Smooth muscle cell (in vitro differentiated cells): ENCODE data around the gene VENTX. TPM values are rescaled to one million over a fixed set of nuclear protein-coding genes. Genes with fewer than 3 reads are reported as not detected.

Source experiments
- DNase-seq: peaks from one replicate; lab custom pipeline; 2025; ENCODE audit not compliant: unreplicated experiment; lab: John Stamatoyannopoulos, UW
- H2AFZ ChIP-seq: fragments of 200-600 bp; sonication (generic); 2 replicates; pipeline ENCODE4 v1.6.0; 2016; ENCODE audit warnings: antibody characterized with exemption, low read depth, mild to moderate bottlenecking
- H3F3A ChIP-seq: fragments of 200-600 bp; sonication (generic); 2 replicates; pipeline ENCODE4 v1.6.0; 2017; ENCODE audit warnings: antibody characterized with exemption, low read depth
- H3K27ac ChIP-seq: fragments of 200-600 bp; sonication (generic); 2 replicates; pipeline ENCODE4 v1.5.1; 2016; ENCODE audit warnings: low read depth, mild to moderate bottlenecking
- H3K27me3 ChIP-seq: fragments of 200-600 bp; sonication (generic); 2 replicates; pipeline ENCODE4 v1.6.1; 2016; ENCODE audit warnings: low read depth, mild to moderate bottlenecking
- H3K36me3 ChIP-seq: fragments of 200-600 bp; sonication (generic); 2 replicates; pipeline ENCODE4 v1.5.1; 2016; ENCODE audit warnings: low read depth
- H3K4me1 ChIP-seq: fragments of 200-600 bp; sonication (generic); 2 replicates; pipeline ENCODE4 v1.5.1; 2016; ENCODE audit warnings: low read depth
- H3K4me2 ChIP-seq: fragments of 200-600 bp; sonication (generic); 2 replicates; pipeline ENCODE4 v1.6.0; 2016; ENCODE audit warnings: mild to moderate bottlenecking
- H3K4me3 ChIP-seq: fragments of 200-600 bp; sonication (generic); 2 replicates; pipeline ENCODE4 v1.5.1; 2016; ENCODE audit warnings: mild to moderate bottlenecking
- H3K79me2 ChIP-seq: fragments of 200-600 bp; sonication (generic); 2 replicates; pipeline ENCODE4 v1.6.0; 2016; ENCODE audit warnings: low read depth, mild to moderate bottlenecking
- H3K9ac ChIP-seq: fragments of 200-600 bp; sonication (generic); 2 replicates; pipeline ENCODE4 v1.6.0; 2016; ENCODE audit warnings: low read depth
- H3K9me3 ChIP-seq: fragments of 200-600 bp; sonication (generic); replicated peaks from 2 replicates; pipeline ENCODE4 v1.5.1; 2016; ENCODE audit warnings: low read depth
- H4K20me1 ChIP-seq: fragments of 200-600 bp; sonication (generic); 2 replicates; pipeline ENCODE4 v1.6.0; 2016; ENCODE audit warnings: low read depth
- WGBS: methylation state at CpG from one replicate; pipeline ENCODE4 v1.1.7; 2016; ENCODE audit warnings: low lambda C conversion rate; 5-methylcytosine and 5-hydroxymethylcytosine counted together
- polyA plus RNA-seq: library from polyadenylated mRNA; unstranded; fragments of >200 nt; fragmentation: Nextera tagmentation; extraction: Ambion mirVana; gene quantifications from 2 replicates; pipeline ENCODE4 v1.2.1, GENCODE V29; 2016
- total RNA-seq: library from RNA; depleted of rRNA; stranded (reverse); fragments of >200 nt; gene quantifications from 2 replicates; pipeline ENCODE4 v1.2.3, GENCODE V29; 2014
- TF ChIP-seq, protein P1 (sequence below): fragments of 200-600 bp; sonication (generic); IDR thresholded peaks from 2 replicates; pipeline ENCODE4 v1.5.1; 2017; ENCODE audit warnings: borderline replicate concordance, mild to moderate bottlenecking, antibody characterized with exemption; ENCODE audit not compliant: insufficient read depth, poor library complexity, severe bottlenecking

VENTX gene
- total and polyA plus RNA-seq, 2 experiments from 2014 or later: not detected

DNA sequence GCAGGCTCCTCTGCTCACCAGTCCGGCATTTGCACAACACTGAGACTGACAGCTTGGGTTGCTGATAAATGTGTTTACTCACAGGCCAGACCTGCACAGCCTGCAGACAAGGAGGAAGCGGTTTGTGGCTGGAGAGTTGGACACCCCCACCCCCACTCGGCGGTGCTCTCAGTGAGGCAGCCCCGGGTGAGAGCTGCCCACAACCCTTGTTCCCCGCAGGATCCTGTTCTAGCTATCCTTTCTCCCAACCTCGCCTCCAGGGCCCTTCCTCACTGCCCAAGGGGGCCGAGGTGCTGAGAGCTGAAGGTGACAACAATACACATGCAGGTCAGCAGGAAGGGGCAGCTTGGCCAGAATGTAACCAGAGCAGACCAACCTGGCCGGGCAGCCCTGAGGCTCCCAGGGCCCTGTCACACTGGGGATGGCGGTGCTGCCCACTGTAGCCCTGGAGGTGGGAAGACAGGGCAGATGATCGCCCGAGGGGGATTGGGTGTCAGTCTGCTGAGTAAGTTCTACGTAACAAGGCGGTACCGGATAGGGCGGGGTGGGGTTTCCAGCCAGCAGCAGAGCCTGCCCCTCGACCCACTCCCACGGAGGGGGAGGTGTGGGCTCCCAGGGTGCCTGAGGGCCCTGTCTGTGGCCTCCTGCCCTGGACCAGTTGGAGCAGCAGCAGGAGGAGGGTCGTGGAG lies 41.1 kb downstream of the VENTX start:
- Histone ChIP-seq H3K79me2 (no peaks in the 10 kb centered on the region), H3K27ac (peak overlapping the region; percentile 68), H3K4me3 (no peak overlapping the region), H3K4me2 (peak overlapping the region; percentile 63), H4K20me1 (peaks cover 14% of the 10 kb centered on the region), H3K27me3 (peaks cover 23% of the 10 kb centered on the region), H3K9me3 (no peaks in the 10 kb centered on the region), H3K4me1 (peaks cover 12% of the 10 kb centered on the region), H3F3A (peaks cover 4% of the 10 kb centered on the region), H3K9ac (no peak overlapping the region), H3K36me3 (no peaks in the 10 kb centered on the region), H2AFZ (no peak overlapping the region)
- no peak for DNase-seq
- WGBS: 54% methylated on average over 17 of the region's 19 CpGs
- TF ChIP-seq, protein P1, sequence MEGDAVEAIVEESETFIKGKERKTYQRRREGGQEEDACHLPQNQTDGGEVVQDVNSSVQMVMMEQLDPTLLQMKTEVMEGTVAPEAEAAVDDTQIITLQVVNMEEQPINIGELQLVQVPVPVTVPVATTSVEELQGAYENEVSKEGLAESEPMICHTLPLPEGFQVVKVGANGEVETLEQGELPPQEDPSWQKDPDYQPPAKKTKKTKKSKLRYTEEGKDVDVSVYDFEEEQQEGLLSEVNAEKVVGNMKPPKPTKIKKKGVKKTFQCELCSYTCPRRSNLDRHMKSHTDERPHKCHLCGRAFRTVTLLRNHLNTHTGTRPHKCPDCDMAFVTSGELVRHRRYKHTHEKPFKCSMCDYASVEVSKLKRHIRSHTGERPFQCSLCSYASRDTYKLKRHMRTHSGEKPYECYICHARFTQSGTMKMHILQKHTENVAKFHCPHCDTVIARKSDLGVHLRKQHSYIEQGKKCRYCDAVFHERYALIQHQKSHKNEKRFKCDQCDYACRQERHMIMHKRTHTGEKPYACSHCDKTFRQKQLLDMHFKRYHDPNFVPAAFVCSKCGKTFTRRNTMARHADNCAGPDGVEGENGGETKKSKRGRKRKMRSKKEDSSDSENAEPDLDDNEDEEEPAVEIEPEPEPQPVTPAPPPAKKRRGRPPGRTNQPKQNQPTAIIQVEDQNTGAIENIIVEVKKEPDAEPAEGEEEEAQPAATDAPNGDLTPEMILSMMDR: no peak

- H3F3A ChIP-seq: peaks cover 4% of the 10 kb centered on the region
- peaks cover 12% of the 10 kb centered on the region for H3K4me1 ChIP-seq
- H3K4me2 ChIP-seq: no peak overlapping the region
- no peak for DNase-seq
- WGBS: 88% methylated on average over 24 of the region's 24 CpGs
- H3K27me3 ChIP-seq: peaks cover 23% of the 10 kb centered on the region
- H3K9ac ChIP-seq: no peak overlapping the region
- no peak overlapping the region for H2AFZ ChIP-seq
- H3K79me2 ChIP-seq: no peaks in the 10 kb centered on the region
- TF ChIP-seq, protein P1: no peak
- H3K9me3 ChIP-seq: no peaks in the 10 kb centered on the region
- H4K20me1 ChIP-seq: peaks cover 14% of the 10 kb centered on the region
- no peaks in the 10 kb centered on the region for H3K36me3 ChIP-seq
- H3K4me3 ChIP-seq: no peak overlapping the region
- H3K27ac ChIP-seq: peak overlapping the region; percentile 68
These were observed 41.9 kb downstream of the VENTX start for GRCh38 chr10:133279326-133280226.

GRCh38 chr10:133280391-133281059 lies 42.9 kb downstream of the VENTX start:
- whole genome bisulfite sequencing: 78% methylated on average over 6 of the region's 10 CpGs
- peaks cover 8% of the 10 kb centered on the region for H3K4me1 ChIP-seq
- H3K4me2 ChIP-seq: no peak overlapping the region
- H3K27me3 ChIP-seq: peaks cover 18% of the 10 kb centered on the region
- DNase-seq: no peak
- no peaks in the 10 kb centered on the region for H3K79me2 ChIP-seq
- no peak overlapping the region for H3K4me3 ChIP-seq
- no peak overlapping the region for H2AFZ ChIP-seq
- no peak overlapping the region for H3K27ac ChIP-seq
- TF ChIP-seq, protein P1: no peak
- H3F3A ChIP-seq: peaks cover 4% of the 10 kb centered on the region
- peaks cover 3% of the 10 kb centered on the region for H3K36me3 ChIP-seq
- no peak overlapping the region for H3K9ac ChIP-seq
- H4K20me1 ChIP-seq: peaks cover 14% of the 10 kb centered on the region
- no peaks in the 10 kb centered on the region for H3K9me3 ChIP-seq
